ENCODE results near the gene ELMO3.

- TF ChIP-seq RAD21 (IDR thresholded peaks at IDR 0.05) (no peak), ATF3 (IDR thresholded peaks at IDR 0.05) (no peak), CTCF (IDR thresholded peaks at IDR 0.05; ENCODE audit: low read depth, low read length, missing input control) (no peak), YY1 (IDR thresholded peaks at IDR 0.05) (no peak), JUND (IDR thresholded peaks at IDR 0.05) (no peak), TAF1 (conservative IDR thresholded peaks at IDR 0.05) (no peak)
- TF ChIP-seq, protein P1, sequence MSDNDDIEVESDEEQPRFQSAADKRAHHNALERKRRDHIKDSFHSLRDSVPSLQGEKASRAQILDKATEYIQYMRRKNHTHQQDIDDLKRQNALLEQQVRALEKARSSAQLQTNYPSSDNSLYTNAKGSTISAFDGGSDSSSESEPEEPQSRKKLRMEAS (IDR thresholded peaks at IDR 0.05) = no peak
- TF ChIP-seq, protein P2, sequence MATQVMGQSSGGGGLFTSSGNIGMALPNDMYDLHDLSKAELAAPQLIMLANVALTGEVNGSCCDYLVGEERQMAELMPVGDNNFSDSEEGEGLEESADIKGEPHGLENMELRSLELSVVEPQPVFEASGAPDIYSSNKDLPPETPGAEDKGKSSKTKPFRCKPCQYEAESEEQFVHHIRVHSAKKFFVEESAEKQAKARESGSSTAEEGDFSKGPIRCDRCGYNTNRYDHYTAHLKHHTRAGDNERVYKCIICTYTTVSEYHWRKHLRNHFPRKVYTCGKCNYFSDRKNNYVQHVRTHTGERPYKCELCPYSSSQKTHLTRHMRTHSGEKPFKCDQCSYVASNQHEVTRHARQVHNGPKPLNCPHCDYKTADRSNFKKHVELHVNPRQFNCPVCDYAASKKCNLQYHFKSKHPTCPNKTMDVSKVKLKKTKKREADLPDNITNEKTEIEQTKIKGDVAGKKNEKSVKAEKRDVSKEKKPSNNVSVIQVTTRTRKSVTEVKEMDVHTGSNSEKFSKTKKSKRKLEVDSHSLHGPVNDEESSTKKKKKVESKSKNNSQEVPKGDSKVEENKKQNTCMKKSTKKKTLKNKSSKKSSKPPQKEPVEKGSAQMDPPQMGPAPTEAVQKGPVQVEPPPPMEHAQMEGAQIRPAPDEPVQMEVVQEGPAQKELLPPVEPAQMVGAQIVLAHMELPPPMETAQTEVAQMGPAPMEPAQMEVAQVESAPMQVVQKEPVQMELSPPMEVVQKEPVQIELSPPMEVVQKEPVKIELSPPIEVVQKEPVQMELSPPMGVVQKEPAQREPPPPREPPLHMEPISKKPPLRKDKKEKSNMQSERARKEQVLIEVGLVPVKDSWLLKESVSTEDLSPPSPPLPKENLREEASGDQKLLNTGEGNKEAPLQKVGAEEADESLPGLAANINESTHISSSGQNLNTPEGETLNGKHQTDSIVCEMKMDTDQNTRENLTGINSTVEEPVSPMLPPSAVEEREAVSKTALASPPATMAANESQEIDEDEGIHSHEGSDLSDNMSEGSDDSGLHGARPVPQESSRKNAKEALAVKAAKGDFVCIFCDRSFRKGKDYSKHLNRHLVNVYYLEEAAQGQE (IDR thresholded peaks at IDR 0.05) = no peak
Observed at GRCh38 chr16:67157106-67157748, 41.7 kb upstream of the ELMO3 start.
